MM.1S (cell line): ENCODE measurements around the gene ERMAP.
A peak's percentile ranks its signal among the peaks of the same experiment; 100 is the strongest.

ENCODE experiments used
- CTCF ChIP-seq: fragments of 300-600 bp; sonication (generic); IDR thresholded peaks from 2 replicates; pipeline ENCODE4 v1.5.1; 2016; ENCODE audit warnings: antibody characterized with exemption, low read length, mixed read lengths
- EZH2 ChIP-seq: fragments of 300-600 bp; sonication (generic); optimal IDR thresholded peaks from 2 replicates; pipeline ENCODE3; 2017; ENCODE audit warnings: low read depth, mild to moderate bottlenecking, antibody characterized with exemption, low read length, mixed read lengths
- EZH2phosphoT487 ChIP-seq: fragments of 300-600 bp; sonication (generic); IDR thresholded peaks from 2 replicates; pipeline ENCODE4 v1.6.1; 2018; ENCODE audit warnings: antibody characterized with exemption, low read length

DNA sequence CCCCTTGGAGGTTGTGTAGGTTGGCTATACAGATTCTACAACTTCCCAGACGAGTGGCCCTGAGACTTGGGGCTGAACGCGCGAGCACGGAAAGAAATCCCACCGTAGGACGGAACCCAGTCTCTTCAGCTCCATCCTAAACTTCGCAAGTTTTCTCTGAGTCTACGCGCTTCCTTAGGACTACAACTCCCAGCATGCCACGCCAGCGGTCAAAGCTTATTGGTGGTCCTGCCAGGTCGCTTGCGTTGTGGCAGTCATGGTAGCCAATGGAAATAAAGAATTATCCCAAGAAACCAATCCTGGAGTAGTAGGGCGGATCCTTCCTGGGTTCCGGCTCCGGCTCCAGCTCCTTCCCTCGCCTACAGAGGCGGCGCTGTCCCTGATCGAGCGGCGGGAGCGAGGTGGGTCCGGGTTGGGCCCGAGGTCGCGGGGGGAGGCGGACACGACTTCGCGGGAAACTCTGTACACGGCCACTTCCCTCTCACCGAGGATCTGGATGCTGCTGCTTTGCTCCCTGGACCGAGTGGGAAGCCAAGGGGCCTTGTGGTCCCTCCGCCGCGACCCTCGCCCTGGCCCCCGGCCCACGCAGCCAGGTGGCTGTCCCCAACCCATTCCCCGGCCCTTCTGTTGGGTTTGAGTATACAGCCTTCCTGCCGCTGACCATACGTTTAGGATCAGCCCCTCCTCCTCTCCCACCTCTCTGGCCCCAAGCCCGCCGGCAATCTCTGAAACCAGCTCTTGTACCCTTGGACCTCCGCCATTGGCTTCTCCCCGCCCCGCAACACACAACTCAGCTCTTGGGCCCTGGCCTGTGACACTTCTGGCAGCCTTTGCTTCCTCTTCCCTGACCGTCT, 29.6 kb downstream of the ERMAP start, which contains the start of gene ZNF691:
- TF ChIP-seq CTCF, result peak; percentile 37
- no peak for TF ChIP-seq EZH2phosphoT487
- TF ChIP-seq EZH2, result no peak
